ENCODE measurements around the gene CNN2. TPM values are rescaled to one million over a fixed set of nuclear protein-coding genes. Genes with fewer than 3 reads are reported as not detected.

The CNN2 gene
- polyA plus RNA-seq, 1 donor from 2014 or later = 42.8 TPM

DNA sequence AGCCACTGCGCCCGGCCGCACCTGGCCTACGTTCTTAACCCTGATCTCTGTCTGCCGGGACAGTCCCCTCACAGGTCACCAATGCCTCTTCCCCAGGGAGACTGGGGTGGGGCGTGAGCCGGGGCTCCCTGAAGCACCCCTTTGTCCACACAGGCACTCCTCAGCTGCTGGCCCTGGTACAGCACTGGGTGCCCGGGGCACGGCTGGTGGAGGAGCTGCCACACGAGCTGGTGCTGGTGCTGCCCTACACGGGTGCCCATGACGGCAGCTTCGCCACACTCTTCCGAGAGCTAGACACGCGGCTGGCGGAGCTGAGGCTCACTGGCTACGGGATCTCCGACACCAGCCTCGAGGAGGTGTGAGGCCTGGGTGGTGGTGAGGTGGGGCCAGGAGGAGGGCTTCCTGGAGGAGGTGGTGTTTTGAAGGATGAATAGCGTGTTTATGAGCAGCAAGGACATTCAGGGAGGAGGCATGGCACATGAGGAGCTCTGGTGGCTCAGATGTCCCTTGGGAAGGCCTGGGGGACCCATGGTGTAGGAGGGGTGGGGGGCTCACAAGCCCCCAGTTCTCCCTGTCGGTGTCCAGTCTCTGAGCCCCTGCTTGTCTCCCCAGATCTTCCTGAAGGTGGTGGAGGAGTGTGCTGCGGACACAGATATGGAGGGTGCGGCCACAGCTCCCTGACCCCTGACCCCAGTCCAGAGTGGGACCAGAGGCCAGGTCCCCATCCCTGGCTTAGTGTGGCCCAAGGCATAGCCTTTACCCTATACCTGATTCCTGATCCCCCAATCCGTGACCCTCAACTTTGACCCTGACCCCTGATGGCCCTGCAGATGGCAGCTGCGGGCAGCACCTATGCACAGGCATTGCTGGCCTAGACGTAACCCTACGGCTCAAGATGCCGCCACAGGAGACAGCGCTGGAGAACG is 27.0 kb downstream of the CNN2 start:
- no peaks in the 10 kb centered on the region for H3K27me3 ChIP-seq (ENCODE audit: insufficient read depth, low read depth, low read length)
- H3K9ac ChIP-seq (ENCODE audit: low read length) = no peak overlapping the region
- H3K9me3 ChIP-seq (ENCODE audit: low read length) = peaks cover 22% of the 10 kb centered on the region
- no peaks in the 10 kb centered on the region for H3F3A ChIP-seq (ENCODE audit: insufficient read depth, low read length, poor library complexity, severe bottlenecking)
- H4K20me1 ChIP-seq (ENCODE audit: insufficient read depth) = no peaks in the 10 kb centered on the region
- peaks cover 9% of the 10 kb centered on the region for H3K36me3 ChIP-seq (ENCODE audit: insufficient read depth, low read length)
- no peak for TF ChIP-seq EP300 (conservative IDR thresholded peaks at IDR 0.05; ENCODE audit: poor library complexity, severe bottlenecking)
- no peak for TF ChIP-seq MXI1 (conservative IDR thresholded peaks at IDR 0.05; ENCODE audit: poor library complexity, severe bottlenecking)
- no peak for TF ChIP-seq EZH2 (IDR thresholded peaks at IDR 0.05; ENCODE audit: borderline replicate concordance, insufficient read depth, low read length, poor library complexity, severe bottlenecking)
- TF ChIP-seq SMC3 (conservative IDR thresholded peaks at IDR 0.05; ENCODE audit: poor library complexity) = no peak
- TF ChIP-seq POLR2AphosphoS5 (IDR thresholded peaks at IDR 0.05) = no peak
- TF ChIP-seq, protein P1, sequence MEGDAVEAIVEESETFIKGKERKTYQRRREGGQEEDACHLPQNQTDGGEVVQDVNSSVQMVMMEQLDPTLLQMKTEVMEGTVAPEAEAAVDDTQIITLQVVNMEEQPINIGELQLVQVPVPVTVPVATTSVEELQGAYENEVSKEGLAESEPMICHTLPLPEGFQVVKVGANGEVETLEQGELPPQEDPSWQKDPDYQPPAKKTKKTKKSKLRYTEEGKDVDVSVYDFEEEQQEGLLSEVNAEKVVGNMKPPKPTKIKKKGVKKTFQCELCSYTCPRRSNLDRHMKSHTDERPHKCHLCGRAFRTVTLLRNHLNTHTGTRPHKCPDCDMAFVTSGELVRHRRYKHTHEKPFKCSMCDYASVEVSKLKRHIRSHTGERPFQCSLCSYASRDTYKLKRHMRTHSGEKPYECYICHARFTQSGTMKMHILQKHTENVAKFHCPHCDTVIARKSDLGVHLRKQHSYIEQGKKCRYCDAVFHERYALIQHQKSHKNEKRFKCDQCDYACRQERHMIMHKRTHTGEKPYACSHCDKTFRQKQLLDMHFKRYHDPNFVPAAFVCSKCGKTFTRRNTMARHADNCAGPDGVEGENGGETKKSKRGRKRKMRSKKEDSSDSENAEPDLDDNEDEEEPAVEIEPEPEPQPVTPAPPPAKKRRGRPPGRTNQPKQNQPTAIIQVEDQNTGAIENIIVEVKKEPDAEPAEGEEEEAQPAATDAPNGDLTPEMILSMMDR (IDR thresholded peaks at IDR 0.05; ENCODE audit: poor library complexity, severe bottlenecking) = no peak
- TF ChIP-seq TAF1 (IDR thresholded peaks at IDR 0.05; ENCODE audit: low read depth) = no peak
- no peak for TF ChIP-seq RAD21 (conservative IDR thresholded peaks at IDR 0.05)
- TF ChIP-seq, protein P2, sequence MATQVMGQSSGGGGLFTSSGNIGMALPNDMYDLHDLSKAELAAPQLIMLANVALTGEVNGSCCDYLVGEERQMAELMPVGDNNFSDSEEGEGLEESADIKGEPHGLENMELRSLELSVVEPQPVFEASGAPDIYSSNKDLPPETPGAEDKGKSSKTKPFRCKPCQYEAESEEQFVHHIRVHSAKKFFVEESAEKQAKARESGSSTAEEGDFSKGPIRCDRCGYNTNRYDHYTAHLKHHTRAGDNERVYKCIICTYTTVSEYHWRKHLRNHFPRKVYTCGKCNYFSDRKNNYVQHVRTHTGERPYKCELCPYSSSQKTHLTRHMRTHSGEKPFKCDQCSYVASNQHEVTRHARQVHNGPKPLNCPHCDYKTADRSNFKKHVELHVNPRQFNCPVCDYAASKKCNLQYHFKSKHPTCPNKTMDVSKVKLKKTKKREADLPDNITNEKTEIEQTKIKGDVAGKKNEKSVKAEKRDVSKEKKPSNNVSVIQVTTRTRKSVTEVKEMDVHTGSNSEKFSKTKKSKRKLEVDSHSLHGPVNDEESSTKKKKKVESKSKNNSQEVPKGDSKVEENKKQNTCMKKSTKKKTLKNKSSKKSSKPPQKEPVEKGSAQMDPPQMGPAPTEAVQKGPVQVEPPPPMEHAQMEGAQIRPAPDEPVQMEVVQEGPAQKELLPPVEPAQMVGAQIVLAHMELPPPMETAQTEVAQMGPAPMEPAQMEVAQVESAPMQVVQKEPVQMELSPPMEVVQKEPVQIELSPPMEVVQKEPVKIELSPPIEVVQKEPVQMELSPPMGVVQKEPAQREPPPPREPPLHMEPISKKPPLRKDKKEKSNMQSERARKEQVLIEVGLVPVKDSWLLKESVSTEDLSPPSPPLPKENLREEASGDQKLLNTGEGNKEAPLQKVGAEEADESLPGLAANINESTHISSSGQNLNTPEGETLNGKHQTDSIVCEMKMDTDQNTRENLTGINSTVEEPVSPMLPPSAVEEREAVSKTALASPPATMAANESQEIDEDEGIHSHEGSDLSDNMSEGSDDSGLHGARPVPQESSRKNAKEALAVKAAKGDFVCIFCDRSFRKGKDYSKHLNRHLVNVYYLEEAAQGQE (IDR thresholded peaks at IDR 0.05; ENCODE audit: borderline replicate concordance) = no peak
- no peak overlapping the region for H3K4me2 ChIP-seq (ENCODE audit: low read length)
- no peak overlapping the region for H2AFZ ChIP-seq (ENCODE audit: low read depth, low read length)
- no peak overlapping the region for H3K27ac ChIP-seq (ENCODE audit: low read length)
- no peaks in the 10 kb centered on the region for H3K9me2 ChIP-seq (ENCODE audit: insufficient read depth, low read length)
- H3K4me3 ChIP-seq (ENCODE audit: low read length) = no peak overlapping the region
- H3K79me2 ChIP-seq (replicated peaks; ENCODE audit: insufficient read depth, low read length) = no peaks in the 10 kb centered on the region

DNA sequence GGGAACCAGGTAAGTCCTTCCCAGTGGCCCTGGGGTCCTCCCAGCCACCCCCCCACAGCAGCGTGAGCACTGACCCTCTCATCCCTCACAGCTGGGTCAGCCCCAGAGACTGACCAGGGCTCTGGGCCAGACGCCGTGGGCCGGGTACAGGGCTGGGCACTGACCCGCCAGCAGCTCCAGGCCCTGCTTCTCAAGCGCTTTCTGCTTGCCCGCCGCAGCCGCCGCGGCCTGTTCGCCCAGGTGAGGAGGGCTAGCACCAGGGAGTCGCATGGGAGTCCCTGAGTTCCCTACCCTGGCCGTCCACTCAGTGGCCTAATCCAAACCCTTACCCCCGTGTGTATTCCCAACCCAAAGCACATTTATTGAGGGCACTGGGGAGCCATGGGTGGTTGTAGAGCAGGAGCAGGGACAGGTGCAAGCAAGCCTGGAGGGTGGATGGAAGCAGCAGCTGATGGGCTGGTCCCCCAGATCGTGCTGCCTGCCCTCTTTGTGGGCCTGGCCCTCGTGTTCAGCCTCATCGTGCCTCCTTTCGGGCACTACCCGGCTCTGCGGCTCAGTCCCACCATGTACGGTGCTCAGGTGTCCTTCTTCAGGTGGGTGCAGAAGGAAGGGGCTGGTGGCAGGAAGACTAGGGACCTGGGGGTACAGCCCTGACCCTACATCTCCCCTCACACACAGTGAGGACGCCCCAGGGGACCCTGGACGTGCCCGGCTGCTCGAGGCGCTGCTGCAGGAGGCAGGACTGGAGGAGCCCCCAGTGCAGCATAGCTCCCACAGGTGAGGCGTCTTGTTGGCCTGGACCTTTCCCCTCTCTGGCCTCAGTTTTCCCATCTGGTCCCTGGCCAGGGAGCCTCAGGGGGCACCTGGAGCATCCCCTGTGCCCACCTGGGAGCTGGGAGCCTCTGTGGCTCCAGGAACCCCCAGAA is 28.0 kb downstream of the CNN2 start:
- H2AFZ ChIP-seq (ENCODE audit: low read depth, low read length) = no peak overlapping the region
- H3K27me3 ChIP-seq (ENCODE audit: insufficient read depth, low read depth, low read length) = no peaks in the 10 kb centered on the region
- peaks cover 28% of the 10 kb centered on the region for H3K9me3 ChIP-seq (ENCODE audit: low read length)
- H3K36me3 ChIP-seq (ENCODE audit: insufficient read depth, low read length) = peaks cover 12% of the 10 kb centered on the region
- no peaks in the 10 kb centered on the region for H4K20me1 ChIP-seq (ENCODE audit: insufficient read depth)
- H3K27ac ChIP-seq (ENCODE audit: low read length) = no peak overlapping the region
- no peak for TF ChIP-seq EP300 (conservative IDR thresholded peaks at IDR 0.05; ENCODE audit: poor library complexity, severe bottlenecking)
- no peak for TF ChIP-seq TAF1 (IDR thresholded peaks at IDR 0.05; ENCODE audit: low read depth)
- TF ChIP-seq, protein P2 (IDR thresholded peaks at IDR 0.05; ENCODE audit: borderline replicate concordance) = no peak
- no peak for TF ChIP-seq EZH2 (IDR thresholded peaks at IDR 0.05; ENCODE audit: borderline replicate concordance, insufficient read depth, low read length, poor library complexity, severe bottlenecking)
- no peak for TF ChIP-seq RAD21 (conservative IDR thresholded peaks at IDR 0.05)
- no peak for TF ChIP-seq SMC3 (conservative IDR thresholded peaks at IDR 0.05; ENCODE audit: poor library complexity)
- TF ChIP-seq, protein P1 (IDR thresholded peaks at IDR 0.05; ENCODE audit: poor library complexity, severe bottlenecking) = no peak
- TF ChIP-seq POLR2AphosphoS5 (IDR thresholded peaks at IDR 0.05) = no peak
- no peak for TF ChIP-seq MXI1 (conservative IDR thresholded peaks at IDR 0.05; ENCODE audit: poor library complexity, severe bottlenecking)
- H3K79me2 ChIP-seq (replicated peaks; ENCODE audit: insufficient read depth, low read length) = no peaks in the 10 kb centered on the region
- no peak overlapping the region for H3K4me3 ChIP-seq (ENCODE audit: low read length)
- H3K9ac ChIP-seq (ENCODE audit: low read length) = no peak overlapping the region
- no peak overlapping the region for H3K4me2 ChIP-seq (ENCODE audit: low read length)
- H3F3A ChIP-seq (ENCODE audit: insufficient read depth, low read length, poor library complexity, severe bottlenecking) = no peaks in the 10 kb centered on the region
- H3K9me2 ChIP-seq (ENCODE audit: insufficient read depth, low read length) = no peaks in the 10 kb centered on the region

Data from neural cell (in vitro differentiated cells).